ENCODE measurements around the gene THAP5. TPM values are rescaled to one million over a fixed set of nuclear protein-coding genes. Genes with fewer than 3 reads are reported as not detected.

The THAP5 gene
- total RNA-seq, 1 experiment from 2014 or later = 11.8 TPM

DNA sequence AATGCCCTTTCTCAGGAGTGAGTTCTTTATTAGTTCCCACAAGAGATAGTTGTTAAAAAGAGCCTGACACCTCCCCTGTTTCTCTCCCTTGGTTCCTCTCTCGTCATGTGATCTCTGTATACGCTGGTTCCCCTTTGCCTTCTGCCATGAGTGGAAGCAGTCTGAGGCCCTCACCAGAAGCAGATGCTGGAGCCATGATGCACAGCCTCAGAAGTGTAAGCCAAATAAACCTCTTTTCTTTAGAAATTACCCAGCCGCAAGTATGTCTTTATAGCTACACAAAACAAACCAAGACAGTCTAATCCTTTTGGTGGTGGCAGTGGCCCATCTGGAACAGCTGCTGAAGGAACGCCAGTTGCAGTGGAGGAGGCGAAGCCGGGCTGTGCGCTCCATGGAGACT is 9.4 kb upstream of the THAP5 start:
- Histone ChIP-seq H3F3A (ENCODE audit: low read length, unreplicated experiment) (no peaks in the 10 kb centered on the region), H2AFZ (ENCODE audit: low read length) (no peak overlapping the region), H3K27ac (ENCODE audit: low read length) (no peak overlapping the region), H3K79me2 (ENCODE audit: low read length) (no peaks in the 10 kb centered on the region), H3K9me3 (ENCODE audit: low read length) (no peaks in the 10 kb centered on the region), H3K4me2 (ENCODE audit: low read length) (no peak overlapping the region), H3K9me2 (replicated peaks; ENCODE audit: low read length) (no peaks in the 10 kb centered on the region), H3K4me1 (ENCODE audit: insufficient read depth, low read length) (peaks cover 9% of the 10 kb centered on the region; the same call in 1 of the 2 replicates), H3K4me3 (ENCODE audit: low read length) (no peak overlapping the region), H3K9ac (ENCODE audit: low read length) (no peak overlapping the region), H3K36me3 (ENCODE audit: low read depth, low read length) (peaks cover 11% of the 10 kb centered on the region), H4K20me1 (ENCODE audit: low read length) (no peaks in the 10 kb centered on the region), H3K27me3 (ENCODE audit: low read length) (no peaks in the 10 kb centered on the region)
- no TSS peak for BruUV-seq (replicated peaks)
- CTCF ChIA-PET = interaction anchor here (0.7 kb wide), 1 partner anchor 1845 kb away, joined by 5 read pairs; no protein-coding TSS in a partner anchor
- TF ChIP-seq, protein P1, sequence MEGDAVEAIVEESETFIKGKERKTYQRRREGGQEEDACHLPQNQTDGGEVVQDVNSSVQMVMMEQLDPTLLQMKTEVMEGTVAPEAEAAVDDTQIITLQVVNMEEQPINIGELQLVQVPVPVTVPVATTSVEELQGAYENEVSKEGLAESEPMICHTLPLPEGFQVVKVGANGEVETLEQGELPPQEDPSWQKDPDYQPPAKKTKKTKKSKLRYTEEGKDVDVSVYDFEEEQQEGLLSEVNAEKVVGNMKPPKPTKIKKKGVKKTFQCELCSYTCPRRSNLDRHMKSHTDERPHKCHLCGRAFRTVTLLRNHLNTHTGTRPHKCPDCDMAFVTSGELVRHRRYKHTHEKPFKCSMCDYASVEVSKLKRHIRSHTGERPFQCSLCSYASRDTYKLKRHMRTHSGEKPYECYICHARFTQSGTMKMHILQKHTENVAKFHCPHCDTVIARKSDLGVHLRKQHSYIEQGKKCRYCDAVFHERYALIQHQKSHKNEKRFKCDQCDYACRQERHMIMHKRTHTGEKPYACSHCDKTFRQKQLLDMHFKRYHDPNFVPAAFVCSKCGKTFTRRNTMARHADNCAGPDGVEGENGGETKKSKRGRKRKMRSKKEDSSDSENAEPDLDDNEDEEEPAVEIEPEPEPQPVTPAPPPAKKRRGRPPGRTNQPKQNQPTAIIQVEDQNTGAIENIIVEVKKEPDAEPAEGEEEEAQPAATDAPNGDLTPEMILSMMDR (conservative IDR thresholded peaks at IDR 0.05; ENCODE audit: low read depth, low read length) = no peak
- no peak for TF ChIP-seq EZH2 (IDR thresholded peaks at IDR 0.05; ENCODE audit: low read length, unreplicated experiment)
- no peak for TF ChIP-seq EZH2phosphoT487 (IDR thresholded peaks at IDR 0.05; ENCODE audit: borderline replicate concordance, low read length)
- ATAC-seq (no peak), DNase-seq (no peak)
- POLR2A ChIA-PET (ENCODE audit: unreplicated experiment) = no interaction called here
- intact Hi-C loops (cut with micrococcal nuclease) = no loop called here

DNA sequence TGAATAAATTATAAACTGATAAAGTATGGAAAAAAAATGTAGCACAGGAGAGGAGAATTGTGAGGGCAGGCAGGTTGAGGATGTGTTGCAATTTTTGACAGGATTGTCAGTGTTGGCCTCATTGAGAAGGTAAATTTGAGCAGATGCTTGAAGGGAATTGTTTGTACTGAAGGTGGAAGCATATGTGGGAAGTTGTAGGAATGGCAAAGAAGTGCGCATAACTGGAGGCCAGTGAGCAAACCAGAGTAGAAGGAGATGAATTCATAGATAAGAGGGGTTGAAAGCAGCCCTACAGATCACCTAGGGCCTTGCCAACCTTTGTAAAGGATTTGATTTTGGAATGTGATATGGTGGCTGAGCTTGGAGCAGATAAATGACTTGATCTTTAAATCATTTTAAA is 6.6 kb upstream of the THAP5 start:
- BruUV-seq (replicated peaks) = no TSS peak
- H3K79me2 ChIP-seq (ENCODE audit: low read length) = peaks cover 17% of the 10 kb centered on the region
- peaks cover 7% of the 10 kb centered on the region; the same call in 1 of the 2 replicates for H3K4me1 ChIP-seq (ENCODE audit: insufficient read depth, low read length)
- TF ChIP-seq EZH2 (IDR thresholded peaks at IDR 0.05; ENCODE audit: low read length, unreplicated experiment) = no peak
- TF ChIP-seq, protein P1 (conservative IDR thresholded peaks at IDR 0.05; ENCODE audit: low read depth, low read length) = no peak
- no peak for TF ChIP-seq EZH2phosphoT487 (IDR thresholded peaks at IDR 0.05; ENCODE audit: borderline replicate concordance, low read length)
- no peaks in the 10 kb centered on the region for H3F3A ChIP-seq (ENCODE audit: low read length, unreplicated experiment)
- no peak overlapping the region for H2AFZ ChIP-seq (ENCODE audit: low read length)
- H3K27me3 ChIP-seq (ENCODE audit: low read length) = no peaks in the 10 kb centered on the region
- H3K4me2 ChIP-seq (ENCODE audit: low read length) = no peak overlapping the region
- intact Hi-C loops (cut with micrococcal nuclease) = no loop called here
- no peak for DNase-seq
- no peaks in the 10 kb centered on the region for H3K9me2 ChIP-seq (replicated peaks; ENCODE audit: low read length)
- H3K27ac ChIP-seq (ENCODE audit: low read length) = no peak overlapping the region
- CTCF ChIA-PET = no interaction called here
- no peak for ATAC-seq
- POLR2A ChIA-PET (ENCODE audit: unreplicated experiment) = no interaction called here
- no peak overlapping the region for H3K9ac ChIP-seq (ENCODE audit: low read length)
- H3K36me3 ChIP-seq (ENCODE audit: low read depth, low read length) = peaks cover 22% of the 10 kb centered on the region
- H4K20me1 ChIP-seq (ENCODE audit: low read length) = 0 out of 2 replicates have a peak, but pooled peaks cover under 1% of the 10 kb centered on the region
- no peaks in the 10 kb centered on the region for H3K9me3 ChIP-seq (ENCODE audit: low read length)
- H3K4me3 ChIP-seq (ENCODE audit: low read length) = no peak overlapping the region

DNA sequence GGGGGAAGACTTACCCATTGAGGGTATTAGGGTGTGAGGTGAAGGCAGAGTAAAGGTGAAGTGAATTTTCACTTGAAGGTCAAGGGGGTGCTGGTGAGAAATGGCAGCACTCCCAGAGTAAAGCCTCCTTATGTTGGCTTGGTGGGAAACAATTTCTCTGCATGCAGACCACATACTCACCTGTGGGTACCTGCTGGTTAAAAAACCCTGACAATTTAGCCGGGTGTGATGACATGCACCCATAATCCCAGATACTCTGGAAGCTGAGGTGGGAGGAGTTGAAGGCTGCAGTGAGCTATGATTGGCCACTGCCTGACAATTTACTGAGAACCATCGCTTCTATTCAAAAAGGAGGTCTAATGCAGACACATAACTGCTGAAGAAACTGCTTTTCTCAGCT is 5.7 kb upstream of the THAP5 start:
- H3K4me1 ChIP-seq (ENCODE audit: insufficient read depth, low read length) = peaks cover 8% of the 10 kb centered on the region; the same call in 1 of the 2 replicates
- no peaks in the 10 kb centered on the region for H3F3A ChIP-seq (ENCODE audit: low read length, unreplicated experiment)
- H3K36me3 ChIP-seq (ENCODE audit: low read depth, low read length) = peaks cover 22% of the 10 kb centered on the region
- peaks cover 26% of the 10 kb centered on the region for H3K79me2 ChIP-seq (ENCODE audit: low read length)
- H3K4me2 ChIP-seq (ENCODE audit: low read length) = no peak overlapping the region
- no peaks in the 10 kb centered on the region for H3K9me3 ChIP-seq (ENCODE audit: low read length)
- no peak overlapping the region for H3K27ac ChIP-seq (ENCODE audit: low read length)
- ChIA-PET POLR2A (ENCODE audit: unreplicated experiment) (no interaction called here), CTCF (no interaction called here)
- no TSS peak for BruUV-seq (replicated peaks)
- no peak overlapping the region for H2AFZ ChIP-seq (ENCODE audit: low read length)
- no peaks in the 10 kb centered on the region for H3K27me3 ChIP-seq (ENCODE audit: low read length)
- H3K9ac ChIP-seq (ENCODE audit: low read length) = no peak overlapping the region
- H3K4me3 ChIP-seq (ENCODE audit: low read length) = no peak overlapping the region
- ATAC-seq (no peak), DNase-seq (no peak)
- H3K9me2 ChIP-seq (replicated peaks; ENCODE audit: low read length) = no peaks in the 10 kb centered on the region
- 0 out of 2 replicates have a peak, but pooled peaks cover 7% of the 10 kb centered on the region for H4K20me1 ChIP-seq (ENCODE audit: low read length)
- intact Hi-C loops (cut with micrococcal nuclease) = no loop called here
- TF ChIP-seq EZH2 (IDR thresholded peaks at IDR 0.05; ENCODE audit: low read length, unreplicated experiment) (no peak), EZH2phosphoT487 (IDR thresholded peaks at IDR 0.05; ENCODE audit: borderline replicate concordance, low read length) (no peak)
- TF ChIP-seq, protein P1 (conservative IDR thresholded peaks at IDR 0.05; ENCODE audit: low read depth, low read length) = no peak
